WI38 (cell line): Measurements from ENCODE around the gene ACKR3.

Experiments
- H3K4me3 ChIP-seq: 2 replicates; pipeline ENCODE4 v1.5.1; 2011; ENCODE audit warnings: low read depth, mild to moderate bottlenecking, control low read depth, low read length
- TF ChIP-seq, protein P1 (sequence below): IDR thresholded peaks from 2 replicates; pipeline ENCODE4 v1.5.1; 2012; ENCODE audit warnings: low read depth, mild to moderate bottlenecking, control low read depth, low read length

The ACKR3 gene

GRCh38 chr2:236602678-236603077 is 33.1 kb downstream of the ACKR3 start:
- TF ChIP-seq, protein P1, sequence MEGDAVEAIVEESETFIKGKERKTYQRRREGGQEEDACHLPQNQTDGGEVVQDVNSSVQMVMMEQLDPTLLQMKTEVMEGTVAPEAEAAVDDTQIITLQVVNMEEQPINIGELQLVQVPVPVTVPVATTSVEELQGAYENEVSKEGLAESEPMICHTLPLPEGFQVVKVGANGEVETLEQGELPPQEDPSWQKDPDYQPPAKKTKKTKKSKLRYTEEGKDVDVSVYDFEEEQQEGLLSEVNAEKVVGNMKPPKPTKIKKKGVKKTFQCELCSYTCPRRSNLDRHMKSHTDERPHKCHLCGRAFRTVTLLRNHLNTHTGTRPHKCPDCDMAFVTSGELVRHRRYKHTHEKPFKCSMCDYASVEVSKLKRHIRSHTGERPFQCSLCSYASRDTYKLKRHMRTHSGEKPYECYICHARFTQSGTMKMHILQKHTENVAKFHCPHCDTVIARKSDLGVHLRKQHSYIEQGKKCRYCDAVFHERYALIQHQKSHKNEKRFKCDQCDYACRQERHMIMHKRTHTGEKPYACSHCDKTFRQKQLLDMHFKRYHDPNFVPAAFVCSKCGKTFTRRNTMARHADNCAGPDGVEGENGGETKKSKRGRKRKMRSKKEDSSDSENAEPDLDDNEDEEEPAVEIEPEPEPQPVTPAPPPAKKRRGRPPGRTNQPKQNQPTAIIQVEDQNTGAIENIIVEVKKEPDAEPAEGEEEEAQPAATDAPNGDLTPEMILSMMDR: no peak
- H3K4me3 ChIP-seq: no peak overlapping the region

DNA sequence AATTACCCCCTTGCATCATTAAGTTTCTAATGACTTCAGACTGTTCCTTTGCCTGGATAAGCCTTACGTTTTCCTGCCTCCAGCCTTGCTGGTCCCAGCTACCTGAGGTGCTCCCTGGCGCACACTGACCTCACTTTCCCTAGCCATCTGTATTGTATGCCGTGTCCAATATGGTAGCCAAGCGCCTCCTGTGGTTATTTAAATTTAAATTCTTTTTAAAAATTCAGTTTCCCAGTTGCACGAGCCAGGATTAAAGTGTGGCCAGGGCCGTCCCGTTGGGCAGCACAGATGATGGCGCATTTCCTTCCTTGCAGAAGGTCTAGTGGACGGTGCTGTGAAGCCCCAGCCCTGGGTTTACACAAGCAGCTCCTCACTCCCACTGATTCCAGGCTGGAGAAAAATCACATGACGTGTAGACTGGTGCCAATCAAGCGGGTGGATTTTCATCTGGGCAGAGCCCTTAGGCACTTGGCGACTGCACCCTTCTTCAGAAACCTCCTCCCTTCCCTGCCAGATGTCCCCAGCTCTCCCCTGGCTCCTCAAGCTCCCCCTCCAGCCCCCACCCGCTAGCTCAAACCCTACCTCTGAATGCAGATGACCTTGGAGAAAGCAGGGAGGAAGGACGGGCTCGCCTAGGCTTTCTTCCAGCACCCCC is 33.9 kb downstream of the ACKR3 start:
- no peak overlapping the region for H3K4me3 ChIP-seq
- TF ChIP-seq, protein P1: no peak

DNA sequence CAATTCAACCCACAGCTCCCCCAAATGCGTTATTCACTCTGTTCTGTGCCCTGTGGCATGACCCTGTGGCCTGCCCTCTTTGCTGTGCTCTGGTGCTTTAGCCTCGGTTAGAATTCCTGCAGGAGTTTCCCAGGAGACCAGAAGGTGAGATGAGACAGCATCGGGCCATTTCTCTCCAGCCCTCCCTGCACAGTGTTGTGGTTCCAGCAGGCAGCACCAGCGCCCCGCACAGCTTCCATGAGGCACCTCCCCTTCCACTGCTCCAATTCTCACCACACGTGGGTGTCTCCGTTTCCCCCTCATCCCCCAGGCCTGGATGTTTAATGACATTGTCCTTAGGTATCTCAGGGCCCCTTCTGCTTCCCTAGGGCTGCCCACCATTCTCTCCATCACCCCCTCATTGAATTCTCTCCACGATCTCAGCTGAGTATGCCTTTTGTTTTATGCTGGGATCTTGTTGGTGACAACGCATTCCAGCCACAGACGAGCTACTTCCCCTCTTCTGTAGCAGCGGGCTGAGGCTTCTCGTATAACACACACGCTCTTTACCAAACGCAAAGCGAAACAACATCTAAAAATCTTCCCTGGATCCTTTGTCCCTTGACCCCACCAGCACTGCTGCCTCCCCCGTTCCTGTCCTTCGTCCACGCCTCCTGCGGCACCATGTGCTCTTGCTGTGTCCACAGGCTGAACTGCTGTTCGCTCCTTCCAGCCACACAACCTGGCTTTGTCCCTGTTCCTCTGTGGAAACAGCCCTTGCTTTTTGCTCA is 35.1 kb downstream of the ACKR3 start:
- TF ChIP-seq, protein P1: no peak
- H3K4me3 ChIP-seq: no peak overlapping the region

DNA sequence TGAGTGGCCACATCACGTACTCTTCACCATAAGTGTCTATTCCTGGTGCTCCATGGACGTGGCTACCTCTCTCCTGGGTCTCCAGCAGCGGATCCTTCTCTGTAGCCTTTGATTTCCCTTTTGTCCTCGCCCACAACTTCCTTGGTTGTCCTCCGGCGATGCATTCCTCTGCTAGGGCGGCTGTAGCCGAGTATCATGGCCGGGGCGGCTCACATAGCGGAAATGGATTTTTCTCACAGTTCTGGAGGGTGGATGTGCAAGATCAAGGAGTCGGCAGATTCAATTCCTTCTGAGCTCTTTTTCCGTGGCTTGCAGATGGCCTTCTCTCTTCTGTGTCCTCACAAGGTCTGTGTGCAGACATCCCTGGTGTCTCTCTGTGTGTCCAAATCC is 35.7 kb downstream of the ACKR3 start:
- no peak overlapping the region for H3K4me3 ChIP-seq
- TF ChIP-seq, protein P1: no peak

- no peak overlapping the region for H3K4me3 ChIP-seq
- TF ChIP-seq, protein P1: no peak
Measured at GRCh38 chr2:236606023-236606422, 36.4 kb downstream of the ACKR3 start.

DNA sequence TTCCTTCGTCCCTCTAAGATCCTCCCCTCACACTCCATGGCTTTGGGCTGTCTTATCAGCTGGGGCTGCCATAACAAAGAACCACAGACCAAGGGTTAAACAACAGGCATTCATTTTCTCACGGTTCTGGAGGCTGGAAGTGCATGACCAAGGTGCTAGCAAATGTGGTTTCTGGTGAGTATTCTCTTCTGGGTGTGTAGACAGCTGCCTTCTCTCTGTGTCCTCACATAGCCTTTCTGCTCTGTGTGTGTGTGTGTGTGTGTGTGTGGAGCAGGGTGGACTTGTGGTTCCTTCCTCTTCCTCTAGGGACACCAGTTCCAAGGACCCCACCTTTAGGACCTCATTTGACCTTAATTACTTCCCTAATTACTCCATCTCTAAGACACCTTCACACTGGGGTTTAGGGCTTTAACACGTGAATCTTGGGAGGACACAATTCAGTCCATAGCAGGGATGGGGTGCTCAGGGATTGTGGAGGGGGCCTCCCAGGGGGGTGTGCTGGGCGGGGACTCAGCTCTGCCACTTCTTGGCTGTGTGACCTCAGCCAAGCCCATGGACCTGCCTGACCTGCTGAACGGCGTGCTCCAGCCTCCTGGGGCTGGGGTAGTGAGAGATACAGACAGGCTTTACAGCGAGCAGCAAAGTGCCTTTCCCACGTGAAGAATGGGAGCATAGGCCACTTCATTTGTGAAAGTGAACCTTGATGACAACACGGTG is 38.0 kb downstream of the ACKR3 start:
- TF ChIP-seq, protein P1: 0 out of 2 replicates have a peak, but pooled peaks have one; percentile 18
- no peak overlapping the region for H3K4me3 ChIP-seq

DNA sequence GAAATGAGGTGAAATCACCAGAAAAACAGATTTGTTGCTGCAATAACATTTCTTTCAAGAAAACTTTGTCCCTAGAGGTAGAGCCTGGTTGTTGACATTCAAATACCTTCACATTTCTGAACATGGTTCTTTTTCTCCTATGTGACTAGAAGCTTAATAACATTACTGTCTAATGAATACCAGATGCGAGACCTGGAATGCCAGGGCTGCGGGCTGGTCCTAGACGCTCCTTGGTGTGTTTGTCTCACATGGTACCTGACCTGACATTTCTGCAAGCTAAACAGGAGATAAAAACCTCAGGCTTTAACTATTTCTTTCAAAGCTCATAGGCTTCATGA is 38.5 kb downstream of the ACKR3 start:
- TF ChIP-seq, protein P1: no peak
- H3K4me3 ChIP-seq: no peak overlapping the region
